Endothelial cell of umbilical vein (primary cell): Measurements from ENCODE around the gene DNAH6.

Experiments
- EZH2 ChIP-seq: IDR thresholded peaks from 2 replicates; pipeline ENCODE4 v1.6.1; 2012; ENCODE audit warnings: borderline replicate concordance, low read depth, mild to moderate bottlenecking, moderate library complexity, low read length, inconsistent platforms; ENCODE audit not compliant: severe bottlenecking
- JUN ChIP-seq: IDR thresholded peaks from 2 replicates; pipeline ENCODE4 v1.6.1; 2011; ENCODE audit warnings: borderline replicate concordance, low read depth; ENCODE audit not compliant: insufficient read length, insufficient read depth
- MAX ChIP-seq: IDR thresholded peaks from 2 replicates; pipeline ENCODE4 v1.6.1; 2011; ENCODE audit not compliant: insufficient read depth, insufficient read length
- MYC ChIP-seq: IDR thresholded peaks from one replicate; pipeline ENCODE4 v1.6.1; 2011; ENCODE audit warnings: mild to moderate bottlenecking, low read depth, low read length
- POLR2A ChIP-seq: IDR thresholded peaks from 2 replicates; pipeline ENCODE4 v1.6.1; 2012; ENCODE audit warnings: low read depth, mild to moderate bottlenecking, control low read depth, low read length
- POLR2AphosphoS5 ChIP-seq: IDR thresholded peaks from 2 replicates; pipeline ENCODE4 v1.6.1; 2012; ENCODE audit warnings: low read depth, mild to moderate bottlenecking, control low read depth, low read length, moderate library complexity; ENCODE audit not compliant: insufficient read depth
- TF ChIP-seq, protein P1 (sequence below), 2 donors: IDR thresholded peaks; 1 replicate in 1 of 2; 2 replicates in 1 of 2; pipeline ENCODE4 v1.5.1; 2011; ENCODE audit warnings: low read length in 2 of 2, mild to moderate bottlenecking in 2 of 2, moderate library complexity in 2 of 2, control low read depth in 1 of 2, inconsistent platforms in 1 of 2, low read depth in 1 of 2; ENCODE audit not compliant: insufficient read depth in 1 of 2; ENCODE audit errors: extremely low read depth in 1 of 2

DNA sequence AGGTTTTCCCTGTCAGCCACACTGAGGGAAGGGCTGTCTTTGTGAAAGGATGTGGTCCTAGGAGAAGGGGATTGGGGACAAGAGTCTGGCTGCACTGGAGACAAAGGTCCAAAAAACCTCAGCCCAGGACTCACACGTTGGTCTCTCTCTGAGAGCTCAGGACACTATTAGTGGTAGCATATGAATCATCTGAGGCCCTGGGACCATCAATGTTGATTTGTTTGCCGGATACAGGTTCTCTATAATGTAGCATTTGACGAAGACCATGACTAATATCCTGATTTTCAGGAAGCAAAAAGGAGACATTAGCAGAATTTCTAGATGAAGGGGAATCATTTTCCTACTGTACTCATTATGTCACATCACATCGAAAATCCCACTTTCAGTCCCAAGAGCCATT, 22.2 kb upstream of the DNAH6 start:
- peak; percentile 86 for TF ChIP-seq JUN
- TF ChIP-seq POLR2A = no peak
- no peak for TF ChIP-seq EZH2
- TF ChIP-seq, protein P1, sequence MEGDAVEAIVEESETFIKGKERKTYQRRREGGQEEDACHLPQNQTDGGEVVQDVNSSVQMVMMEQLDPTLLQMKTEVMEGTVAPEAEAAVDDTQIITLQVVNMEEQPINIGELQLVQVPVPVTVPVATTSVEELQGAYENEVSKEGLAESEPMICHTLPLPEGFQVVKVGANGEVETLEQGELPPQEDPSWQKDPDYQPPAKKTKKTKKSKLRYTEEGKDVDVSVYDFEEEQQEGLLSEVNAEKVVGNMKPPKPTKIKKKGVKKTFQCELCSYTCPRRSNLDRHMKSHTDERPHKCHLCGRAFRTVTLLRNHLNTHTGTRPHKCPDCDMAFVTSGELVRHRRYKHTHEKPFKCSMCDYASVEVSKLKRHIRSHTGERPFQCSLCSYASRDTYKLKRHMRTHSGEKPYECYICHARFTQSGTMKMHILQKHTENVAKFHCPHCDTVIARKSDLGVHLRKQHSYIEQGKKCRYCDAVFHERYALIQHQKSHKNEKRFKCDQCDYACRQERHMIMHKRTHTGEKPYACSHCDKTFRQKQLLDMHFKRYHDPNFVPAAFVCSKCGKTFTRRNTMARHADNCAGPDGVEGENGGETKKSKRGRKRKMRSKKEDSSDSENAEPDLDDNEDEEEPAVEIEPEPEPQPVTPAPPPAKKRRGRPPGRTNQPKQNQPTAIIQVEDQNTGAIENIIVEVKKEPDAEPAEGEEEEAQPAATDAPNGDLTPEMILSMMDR (IDR thresholded peaks at IDR 0.05; ENCODE audit: extremely low read depth in 1 of 2, insufficient read depth in 1 of 2, low read depth in 1 of 2, low read length in 2 of 2) = no peak
- peak; percentile 60 for TF ChIP-seq POLR2AphosphoS5
- no peak for TF ChIP-seq MYC
- no peak for TF ChIP-seq MAX
